WERI-Rb-1 (cell line): ENCODE data around the gene RABGEF1.
"Not testable (repeated sequence)": the region's sequence is repeated elsewhere in the genome, so short reads cannot be mapped to it uniquely, and the experiment has no call there.

Source experiments
- DNase-seq: peaks from one replicate; pipeline ENCODE4 v3.0.0-alpha.2; 2020
- H3K27ac ChIP-seq: fragments of 250-450 bp; sonication (Bioruptor Pico); 2 replicates; pipeline ENCODE4 v1.5.1; 2020; ENCODE audit warnings: mild to moderate bottlenecking, moderate library complexity
- H3K27me3 ChIP-seq: fragments of 250-450 bp; sonication (Bioruptor Pico); 2 replicates; pipeline ENCODE4 v1.5.1; 2021; ENCODE audit warnings: mild to moderate bottlenecking, low read depth, moderate library complexity; ENCODE audit not compliant: insufficient read depth, severe bottlenecking
- H3K36me3 ChIP-seq: fragments of 250-450 bp; sonication (Bioruptor Pico); 2 replicates; pipeline ENCODE4 v1.5.1; 2020; ENCODE audit warnings: mild to moderate bottlenecking, moderate library complexity
- H3K4me3 ChIP-seq: 2 replicates; pipeline ENCODE4 v1.5.1; 2011; ENCODE audit warnings: low read depth, mild to moderate bottlenecking, control low read depth, low read length
- H3K9me3 ChIP-seq: fragments of 250-450 bp; sonication (Bioruptor Pico); 2 replicates; pipeline ENCODE4 v1.5.1; 2021; ENCODE audit warnings: mild to moderate bottlenecking, moderate library complexity; ENCODE audit not compliant: severe bottlenecking
- CTCF ChIP-seq: IDR thresholded peaks from 2 replicates; pipeline ENCODE4 v1.5.1; 2011; ENCODE audit warnings: low read depth, mild to moderate bottlenecking, control low read depth, inconsistent platforms, low read length

The RABGEF1 gene

GRCh38 chr7:66697449-66698438, 42.8 kb upstream of the RABGEF1 start:
- H3K4me3 ChIP-seq = peak overlapping the region; percentile 20; the same call in 1 of the 2 replicates
- TF ChIP-seq CTCF = 0 out of 2 replicates have a peak, but pooled peaks have one; percentile 6
- peak; percentile 81 for DNase-seq
- no peaks in the 10 kb centered on the region for H3K9me3 ChIP-seq
- no peaks in the 10 kb centered on the region for H3K27me3 ChIP-seq
- peak overlapping the region; percentile 37; the same call in 1 of the 2 replicates for H3K27ac ChIP-seq
- H3K36me3 ChIP-seq = no peaks in the 10 kb centered on the region

- H3K36me3 ChIP-seq = no peaks in the 10 kb centered on the region
- DNase-seq = no peak
- H3K27me3 ChIP-seq = no peaks in the 10 kb centered on the region
- H3K4me3 ChIP-seq = no peak overlapping the region
- no peaks in the 10 kb centered on the region for H3K9me3 ChIP-seq
- TF ChIP-seq CTCF = no peak
- no peak overlapping the region for H3K27ac ChIP-seq
Measured at GRCh38 chr7:66698652-66699205, 41.8 kb upstream of the RABGEF1 start.

DNA sequence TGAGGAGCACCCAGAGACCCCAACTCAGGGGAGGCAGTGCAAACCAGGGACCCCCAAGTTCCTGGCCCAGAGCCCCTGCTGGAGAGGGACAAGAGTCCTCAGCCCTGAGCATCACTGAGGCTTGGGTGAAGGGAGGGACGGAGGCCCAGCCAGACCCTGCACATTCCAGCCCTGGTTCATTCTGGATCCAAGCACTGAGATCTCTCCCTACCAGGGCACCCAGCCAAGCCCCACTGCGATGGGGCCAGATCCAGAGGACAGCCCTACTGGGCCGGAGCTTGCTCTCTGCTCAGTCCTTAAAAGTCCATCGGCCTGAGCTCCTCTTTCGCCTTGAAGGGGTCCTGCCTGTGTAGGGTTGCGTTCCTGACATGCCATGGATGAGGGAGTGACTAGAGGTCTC, 40.5 kb upstream of the RABGEF1 start:
- Histone ChIP-seq H3K27ac (no peak overlapping the region), H3K4me3 (no peak overlapping the region), H3K27me3 (no peaks in the 10 kb centered on the region), H3K9me3 (no peaks in the 10 kb centered on the region), H3K36me3 (no peaks in the 10 kb centered on the region)
- DNase-seq = no peak
- TF ChIP-seq CTCF = no peak

GRCh38 chr7:66700633-66701131, 39.9 kb upstream of the RABGEF1 start:
- no peak for DNase-seq
- no peaks in the 10 kb centered on the region for H3K36me3 ChIP-seq
- no peak overlapping the region for H3K27ac ChIP-seq
- no peak for TF ChIP-seq CTCF
- no peaks in the 10 kb centered on the region for H3K27me3 ChIP-seq
- H3K4me3 ChIP-seq = no peak overlapping the region
- H3K9me3 ChIP-seq = no peaks in the 10 kb centered on the region

- no peaks in the 10 kb centered on the region for H3K36me3 ChIP-seq
- H3K9me3 ChIP-seq = no peaks in the 10 kb centered on the region
- TF ChIP-seq CTCF = no peak
- H3K4me3 ChIP-seq = no peak overlapping the region
- no peaks in the 10 kb centered on the region for H3K27me3 ChIP-seq
- H3K27ac ChIP-seq = no peak overlapping the region
- DNase-seq = no peak
Measured at GRCh38 chr7:66707825-66708224, 32.7 kb upstream of the RABGEF1 start.

GRCh38 chr7:66710752-66711151, 29.8 kb upstream of the RABGEF1 start:
- H3K27me3 ChIP-seq, H3K9me3 ChIP-seq, DNase-seq, H3K27ac ChIP-seq, H3K4me3 ChIP-seq, H3K36me3 ChIP-seq: not testable (repeated sequence)
